GM19238 (cell line): Measurements from ENCODE around the gene LTV1.
"Not testable (repeated sequence)": the region's sequence is repeated elsewhere in the genome, so short reads cannot be mapped to it uniquely, and the experiment has no call there.

Source experiments
- DNase-seq: peaks from one replicate; pipeline ENCODE4 v3.0.0; 2011; ENCODE audit warnings: low spot score; ENCODE audit not compliant: insufficient read length

The LTV1 gene, protein sequence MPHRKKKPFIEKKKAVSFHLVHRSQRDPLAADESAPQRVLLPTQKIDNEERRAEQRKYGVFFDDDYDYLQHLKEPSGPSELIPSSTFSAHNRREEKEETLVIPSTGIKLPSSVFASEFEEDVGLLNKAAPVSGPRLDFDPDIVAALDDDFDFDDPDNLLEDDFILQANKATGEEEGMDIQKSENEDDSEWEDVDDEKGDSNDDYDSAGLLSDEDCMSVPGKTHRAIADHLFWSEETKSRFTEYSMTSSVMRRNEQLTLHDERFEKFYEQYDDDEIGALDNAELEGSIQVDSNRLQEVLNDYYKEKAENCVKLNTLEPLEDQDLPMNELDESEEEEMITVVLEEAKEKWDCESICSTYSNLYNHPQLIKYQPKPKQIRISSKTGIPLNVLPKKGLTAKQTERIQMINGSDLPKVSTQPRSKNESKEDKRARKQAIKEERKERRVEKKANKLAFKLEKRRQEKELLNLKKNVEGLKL

DNA sequence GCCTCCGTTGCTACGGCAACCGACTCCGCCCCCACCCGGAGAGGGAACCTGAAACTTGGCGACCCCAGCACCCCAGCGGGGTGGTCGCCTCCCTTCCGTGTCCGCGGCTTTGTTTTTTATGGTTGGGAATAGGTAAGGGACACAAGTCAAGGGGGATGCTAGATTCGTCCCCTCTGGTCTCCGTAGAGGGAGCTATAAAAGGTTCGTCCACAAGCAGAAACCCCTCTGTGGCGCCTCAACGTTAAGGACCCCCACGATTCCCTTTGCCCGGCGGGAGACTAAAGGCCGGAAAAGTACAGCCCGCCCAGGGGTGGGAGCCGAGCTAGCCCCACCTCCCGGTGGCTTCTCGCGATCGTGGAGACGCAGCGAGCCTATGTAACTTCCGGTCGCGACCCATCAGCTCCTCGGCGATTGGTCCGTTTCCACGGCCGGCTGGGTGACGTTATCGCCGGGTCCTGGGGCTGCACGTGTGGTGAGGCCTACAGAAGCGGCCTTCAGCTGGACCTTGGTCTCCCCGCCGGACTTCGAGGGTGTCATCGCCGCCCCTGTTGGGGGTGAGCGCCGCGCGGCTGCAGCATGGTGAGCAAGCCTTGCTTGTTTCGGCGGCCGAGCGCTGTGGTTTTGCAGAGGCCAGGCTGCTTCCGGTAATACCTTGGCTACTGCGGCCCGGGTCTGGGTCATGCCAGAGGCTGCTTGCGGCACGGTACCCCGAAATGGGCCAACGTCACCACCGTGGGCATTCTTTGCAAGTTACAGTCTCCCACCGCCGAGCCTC is at the start of gene LTV1:
Gene LTV1, plus strand, starts transcription at position 437 of the 775 bp plus-strand sequence. Its CDS starts 140 bp downstream, at position 577.
- DNase-seq = peak; percentile 93

DNA sequence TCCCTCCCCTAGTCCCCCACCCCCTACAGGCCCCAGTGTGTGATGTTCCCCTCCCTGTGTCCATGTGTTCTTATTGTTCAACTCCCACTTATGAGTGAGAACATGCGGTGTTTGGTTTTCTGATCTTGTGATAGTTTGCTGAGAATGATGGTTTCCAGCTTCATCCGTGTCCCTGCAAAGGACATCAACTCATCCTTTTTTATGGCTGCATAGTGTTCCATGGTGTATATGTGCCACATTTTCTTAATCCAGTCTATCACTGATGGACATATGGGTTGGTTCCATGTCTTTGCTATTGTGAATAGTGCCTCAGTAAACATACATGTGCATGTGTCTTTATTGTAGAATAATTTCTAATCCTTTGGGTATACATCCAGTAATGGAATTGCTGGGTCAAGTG is 46.6 kb upstream of the LTV1 start:
- not testable (repeated sequence) for DNase-seq

DNA sequence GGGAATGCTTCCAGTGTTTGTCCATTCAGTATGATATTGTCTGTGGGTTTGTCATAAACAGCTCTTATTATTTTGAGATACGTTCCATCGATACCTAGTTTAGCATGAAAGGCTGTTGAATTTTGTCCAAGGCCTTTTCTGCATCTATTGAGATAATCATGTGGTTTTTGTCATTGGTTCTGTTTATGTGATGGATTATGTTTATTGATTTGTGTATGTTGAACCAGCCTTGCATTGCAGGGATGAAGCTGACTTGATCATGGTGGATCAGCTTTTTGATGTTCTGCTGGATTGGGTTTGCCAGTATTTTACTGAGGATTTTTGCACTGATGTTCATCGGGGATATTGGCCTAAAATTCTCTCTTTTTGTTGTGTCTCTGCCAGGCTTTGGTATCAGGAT is 44.7 kb upstream of the LTV1 start:
- DNase-seq = not testable (repeated sequence)

DNA sequence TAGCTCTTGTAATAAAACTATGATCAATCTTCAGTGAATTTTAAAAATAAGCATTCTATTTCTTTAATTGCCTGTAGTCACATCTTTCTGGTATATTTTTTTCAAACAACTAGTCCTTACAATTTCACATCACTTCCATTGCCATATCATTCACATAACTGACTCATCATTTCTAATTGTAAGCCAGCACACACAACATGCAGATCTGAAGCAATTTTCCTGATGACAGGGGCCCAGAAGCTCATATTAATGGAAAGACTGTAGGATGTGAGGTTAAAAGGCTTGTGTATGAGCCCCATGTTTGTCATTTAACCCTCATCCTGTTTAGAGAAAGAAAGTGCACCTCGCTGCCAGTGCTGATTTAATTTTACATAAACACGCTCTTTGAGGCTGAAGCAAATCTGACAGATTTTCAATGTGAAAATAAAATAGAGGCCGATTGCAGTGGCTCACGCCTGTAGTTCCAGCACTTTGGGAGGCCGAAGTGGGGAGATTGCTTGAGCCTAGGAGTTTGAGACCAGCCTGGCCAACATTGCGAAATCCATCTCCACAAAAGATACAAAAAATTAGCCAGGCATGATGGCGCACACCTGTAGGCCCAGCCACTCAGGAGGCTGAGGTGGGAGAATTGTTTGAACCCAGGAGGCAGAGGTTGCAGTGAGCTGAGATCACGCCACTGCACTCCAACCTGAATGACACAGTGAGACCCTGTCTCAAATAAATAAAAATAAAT is 40.1 kb upstream of the LTV1 start:
- DNase-seq = no peak

DNA sequence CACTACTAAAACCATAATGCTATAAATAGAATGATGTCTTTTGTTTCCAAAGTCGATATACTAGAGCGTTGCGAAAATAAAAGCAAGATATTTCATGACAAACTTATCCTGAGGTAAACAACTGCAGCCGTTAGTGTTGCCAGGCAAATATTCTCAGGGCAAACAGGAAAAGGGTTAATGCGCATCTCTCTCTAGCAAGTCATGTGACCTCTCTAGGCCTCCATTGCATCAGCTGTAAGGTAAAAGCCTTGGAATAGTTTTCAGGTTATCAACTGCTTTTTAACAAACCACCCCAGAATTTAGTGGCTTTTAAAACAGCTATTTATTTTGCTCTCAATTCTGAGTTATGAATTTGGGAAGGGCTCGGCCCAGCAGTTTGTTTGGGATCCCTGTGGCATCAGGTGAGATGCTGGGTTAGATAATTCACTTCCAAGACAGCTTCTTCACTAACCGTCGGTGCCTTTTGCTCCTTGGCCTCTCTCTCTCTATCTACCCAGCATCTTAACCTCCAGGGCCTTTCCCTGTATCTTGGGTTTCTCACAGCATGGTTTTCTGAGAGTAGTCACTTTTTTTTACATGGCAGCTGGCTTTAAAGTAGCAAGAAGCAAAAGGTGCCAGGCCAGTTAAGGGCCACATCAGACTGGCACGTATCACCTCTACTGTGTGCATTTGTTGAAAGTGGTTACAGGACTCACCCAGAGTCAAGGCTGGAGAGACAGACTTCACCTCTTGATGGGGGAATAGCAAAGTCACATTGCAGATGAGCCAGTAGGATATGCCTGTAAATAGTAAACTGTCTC is 39.2 kb upstream of the LTV1 start:
- no peak for DNase-seq

DNA sequence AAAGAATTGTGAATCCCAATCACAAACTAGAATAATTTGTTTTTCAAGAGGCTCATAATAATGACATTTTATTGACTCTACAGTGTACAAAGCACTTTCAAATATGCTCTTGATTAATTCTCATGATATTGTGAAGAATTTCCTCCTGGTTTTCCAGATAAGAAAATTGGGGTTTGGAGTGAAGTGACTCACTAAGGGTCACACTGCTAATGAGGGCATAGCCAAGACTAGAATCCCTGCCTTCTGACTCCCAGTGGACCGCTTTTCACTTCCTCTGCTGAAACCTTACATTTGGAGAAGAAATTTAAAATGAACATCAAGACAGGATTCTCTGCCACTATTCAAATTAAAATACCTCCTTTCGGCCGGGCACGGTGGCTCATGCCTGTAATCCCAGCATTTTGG is 38.3 kb upstream of the LTV1 start:
- no peak for DNase-seq

DNA sequence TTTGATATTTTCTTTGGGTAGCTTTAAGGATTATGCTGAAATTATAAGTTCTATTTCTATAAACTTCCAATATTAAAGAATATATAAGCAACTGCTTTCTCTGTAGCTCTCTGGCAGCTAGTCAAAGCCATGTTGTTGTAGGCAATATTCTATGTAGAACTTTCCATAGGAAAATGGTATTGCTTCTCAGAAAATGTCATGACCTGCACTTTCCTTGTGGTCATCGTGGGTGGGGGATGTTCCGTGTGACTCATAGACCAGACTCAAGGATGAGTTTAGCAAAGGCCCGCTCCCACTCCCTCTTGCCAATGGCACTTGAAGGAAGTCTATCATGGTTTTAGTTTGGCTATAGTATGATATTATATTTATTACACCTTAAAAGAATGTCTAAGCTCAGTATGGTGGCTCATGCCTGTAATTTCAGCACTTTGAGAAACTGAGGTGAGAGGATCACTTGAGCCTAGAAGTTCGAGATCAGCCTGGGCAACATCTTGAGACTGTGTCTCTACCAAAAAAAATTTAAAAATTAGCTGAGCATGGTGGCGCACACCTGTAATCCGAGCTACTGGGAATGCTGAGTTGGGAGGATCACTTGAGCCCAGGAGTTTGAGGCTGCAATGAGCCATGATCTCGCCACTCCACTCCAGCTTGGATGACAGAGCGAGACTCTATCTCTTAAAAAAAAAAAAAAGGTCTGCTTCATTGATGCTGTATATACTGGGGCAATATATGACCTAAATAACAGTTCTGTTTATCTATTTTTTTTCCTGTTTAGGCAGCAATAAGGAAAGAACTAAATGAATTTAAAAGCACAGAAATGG is 36.6 kb upstream of the LTV1 start:
- DNase-seq = no peak

DNA sequence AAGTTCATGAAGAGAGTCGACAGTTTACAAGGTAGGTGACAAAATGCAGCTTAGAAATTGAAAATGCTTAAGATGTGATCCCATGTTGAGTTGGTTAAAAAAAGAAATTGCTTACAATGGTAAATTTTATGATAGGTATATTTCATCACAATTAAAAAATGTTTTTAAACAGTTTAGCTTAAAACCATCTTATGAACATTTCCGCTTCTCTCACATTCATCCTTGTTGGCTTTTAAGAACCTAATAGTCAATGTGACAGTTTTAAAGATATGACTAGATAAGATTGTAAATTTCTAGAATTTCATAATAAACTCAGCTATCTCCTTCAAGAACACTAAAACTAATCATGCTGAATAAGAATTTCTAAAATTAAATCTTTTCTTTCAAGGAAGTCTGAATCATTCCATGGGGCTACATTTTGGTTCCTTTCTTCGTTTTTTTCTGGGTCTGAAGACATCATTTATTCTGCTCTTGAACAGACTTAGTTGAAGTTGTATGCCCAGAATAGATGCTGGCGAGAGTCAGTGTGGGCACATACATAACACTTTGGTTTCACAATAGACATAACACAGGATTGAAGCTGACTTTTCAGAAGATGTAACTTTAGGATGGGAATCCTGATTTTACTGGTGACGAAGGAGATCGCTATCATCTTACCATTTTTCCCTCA is 35.9 kb upstream of the LTV1 start:
- DNase-seq = no peak

DNA sequence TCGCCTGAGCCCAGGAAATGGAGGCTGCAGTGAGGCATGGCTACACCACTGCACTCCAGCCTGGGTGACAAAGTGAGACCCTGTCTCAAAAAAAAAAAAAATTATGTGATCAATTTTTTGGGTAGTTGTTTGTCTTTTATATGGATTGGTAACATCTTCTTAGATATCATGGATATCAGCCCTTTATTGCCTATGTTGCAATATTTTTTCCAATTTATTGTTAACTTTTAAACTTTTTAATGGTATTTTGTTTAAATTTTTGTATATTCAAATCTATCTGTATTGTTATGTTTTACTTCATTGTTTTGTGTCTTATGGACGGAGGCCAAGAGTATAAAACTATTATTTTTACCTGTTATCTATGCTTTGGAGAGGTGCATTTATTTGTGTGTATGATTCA is 32.4 kb upstream of the LTV1 start:
- DNase-seq = no peak

DNA sequence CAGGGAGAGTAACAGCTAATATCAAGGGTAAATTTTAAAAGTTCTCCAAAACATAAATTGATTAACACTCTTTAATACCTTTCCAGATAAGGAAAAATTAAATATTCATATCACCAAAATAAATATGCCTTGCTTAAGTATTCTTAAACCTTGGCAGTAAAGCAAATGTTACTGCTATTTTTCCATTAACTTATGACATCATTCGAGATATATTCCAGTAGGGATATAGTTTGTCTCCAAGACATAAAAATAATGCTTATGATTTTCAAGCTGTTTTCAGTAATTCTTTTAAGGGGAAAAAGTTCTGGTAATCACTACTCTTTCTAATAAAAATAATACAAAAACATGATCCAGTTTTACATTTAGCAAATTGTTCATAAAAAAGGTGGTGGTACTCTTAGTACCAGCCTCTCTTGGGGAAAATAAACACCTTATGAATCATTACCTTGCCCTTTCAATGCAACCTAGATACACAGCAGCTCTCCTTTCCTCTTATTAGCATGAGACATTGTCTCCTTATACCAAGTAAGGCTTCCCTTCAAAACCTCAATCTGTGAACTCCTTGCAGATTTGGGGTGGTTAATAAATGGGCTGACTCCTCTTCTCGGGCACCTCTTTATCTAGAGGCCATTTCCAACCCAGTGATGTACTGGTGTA is 31.5 kb upstream of the LTV1 start:
- DNase-seq = no peak

DNA sequence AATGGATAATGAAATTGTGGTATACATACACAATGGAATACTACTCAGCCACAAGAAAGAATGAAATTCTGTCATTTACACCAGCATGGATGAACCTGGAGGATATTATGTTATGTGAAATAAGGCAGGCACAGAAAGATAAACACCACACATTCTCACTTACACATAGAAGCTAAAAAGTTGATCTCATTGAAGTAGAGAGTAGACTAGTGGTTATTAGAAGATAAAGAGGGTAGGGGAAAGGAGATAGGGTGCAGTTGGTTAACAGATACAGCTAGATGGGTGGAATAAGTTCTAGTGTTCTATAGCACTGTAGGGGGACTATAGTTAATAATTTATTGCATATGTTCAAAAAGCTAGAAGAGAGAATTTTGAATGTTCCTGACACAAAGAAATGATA is 25.5 kb upstream of the LTV1 start:
- DNase-seq = no peak

DNA sequence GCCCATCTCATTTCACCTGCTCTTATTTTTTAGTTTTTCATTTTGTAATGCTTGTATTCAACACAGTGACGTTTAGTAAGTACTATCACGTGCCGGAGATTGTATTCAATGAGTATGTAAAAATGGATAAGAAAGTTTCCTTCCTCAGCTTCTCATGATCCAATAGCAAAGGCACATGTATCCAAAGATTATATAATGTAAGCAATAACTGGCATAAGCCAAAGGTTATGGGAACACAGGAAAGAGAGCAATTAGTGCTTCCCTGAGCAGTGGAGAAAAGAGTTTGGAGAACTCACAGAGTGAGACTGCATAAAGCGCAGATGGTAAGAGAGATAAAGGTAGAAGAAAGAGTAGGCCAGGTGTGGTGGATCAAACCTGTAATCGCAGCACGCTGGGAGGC is 21.8 kb upstream of the LTV1 start:
- no peak for DNase-seq

DNA sequence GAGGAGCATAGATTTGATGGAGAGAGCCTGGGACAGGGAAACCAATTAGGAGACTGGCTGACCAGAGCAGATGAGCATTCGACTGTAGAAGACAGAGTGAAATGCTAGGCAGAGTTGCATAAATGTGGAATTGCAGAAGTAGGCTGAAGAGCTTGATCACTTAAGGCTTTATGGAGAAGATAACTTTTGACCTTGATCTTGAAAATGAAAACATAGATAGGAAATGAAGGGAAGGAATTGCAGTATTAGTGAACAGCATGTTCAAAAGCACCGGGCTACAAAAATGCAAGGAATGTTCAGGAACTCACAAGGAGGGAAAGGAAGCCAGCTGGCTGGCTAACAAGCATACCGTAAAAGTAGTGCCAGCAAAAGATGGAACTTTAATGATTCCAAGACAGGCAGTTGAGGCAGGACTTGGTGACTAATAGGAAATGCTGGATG is 20.5 kb upstream of the LTV1 start:
- no peak for DNase-seq

DNA sequence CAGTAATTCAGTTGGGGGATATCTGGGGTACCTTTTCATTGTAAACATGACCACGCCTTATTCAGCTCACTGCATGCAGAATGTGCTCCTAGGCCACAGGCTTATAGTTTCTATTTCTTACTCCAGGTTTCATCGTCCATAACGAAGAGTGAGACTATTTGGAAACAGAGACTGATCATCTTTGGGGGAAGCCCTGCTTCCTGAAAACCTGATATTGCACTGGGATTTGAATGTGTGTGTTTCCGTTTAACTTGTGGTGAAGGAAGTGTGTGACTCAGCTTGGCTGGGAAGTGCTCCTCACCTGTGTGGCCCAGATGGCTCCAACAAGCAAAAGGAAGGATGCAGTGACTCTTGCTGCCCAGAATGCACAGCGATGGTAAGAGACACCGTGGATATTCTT is 19.6 kb upstream of the LTV1 start:
- no peak for DNase-seq

DNA sequence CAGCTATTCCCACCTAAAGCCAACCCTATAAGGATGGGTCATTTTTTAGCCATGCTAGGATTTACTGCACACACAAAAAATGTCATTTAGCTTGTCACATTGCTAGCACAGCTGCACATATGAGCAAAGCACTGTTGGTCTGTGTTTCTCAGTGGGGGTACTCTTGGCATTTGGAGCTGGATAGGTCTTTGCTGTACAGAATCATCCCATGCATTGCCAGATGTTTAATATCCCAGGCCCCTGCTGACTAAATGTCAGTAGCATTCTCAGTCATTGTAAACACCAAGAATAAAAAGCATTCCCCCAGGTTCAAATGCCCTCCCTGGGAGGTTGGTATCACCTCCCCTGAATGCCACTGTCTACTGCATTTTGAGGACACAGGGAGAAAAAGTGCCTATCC is 14.6 kb upstream of the LTV1 start:
- DNase-seq = no peak

DNA sequence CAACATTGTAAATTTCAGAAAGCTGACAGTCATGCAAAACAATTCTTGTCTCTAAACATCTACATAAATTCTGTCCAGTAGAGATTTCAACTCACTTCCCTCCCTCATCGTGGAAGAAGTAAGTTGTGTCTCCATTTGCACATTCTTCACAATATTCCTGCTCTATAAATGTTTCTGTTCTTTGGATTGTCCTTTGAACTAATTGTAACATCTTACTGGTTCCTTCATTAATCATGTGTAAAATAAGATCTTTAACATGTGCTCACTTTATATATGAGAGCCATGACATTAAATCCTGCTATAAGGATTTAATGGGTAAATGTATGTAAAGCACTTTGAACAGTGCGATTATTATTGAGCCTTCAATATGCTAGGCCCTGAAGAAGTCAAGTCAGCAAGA is 7.0 kb upstream of the LTV1 start:
- no peak for DNase-seq

DNA sequence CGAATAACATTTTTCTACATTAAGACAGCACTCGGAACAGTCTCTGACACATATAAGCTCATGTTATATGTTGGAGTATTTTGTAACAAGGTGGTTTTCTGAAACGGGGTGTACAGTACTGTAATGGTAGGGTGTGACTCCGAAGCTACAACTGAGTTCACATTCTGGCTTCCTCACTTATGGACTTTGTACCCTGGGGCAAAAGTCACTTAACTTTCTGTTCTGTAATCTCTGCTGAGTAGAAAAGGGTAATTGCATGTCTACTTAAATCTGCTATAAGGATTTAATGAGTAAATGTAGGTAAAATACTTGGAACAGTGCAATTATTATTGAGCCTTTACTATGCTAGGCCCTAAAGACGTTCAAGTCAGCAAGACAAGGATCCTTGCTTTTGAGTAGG is 4.7 kb upstream of the LTV1 start:
- DNase-seq = no peak

DNA sequence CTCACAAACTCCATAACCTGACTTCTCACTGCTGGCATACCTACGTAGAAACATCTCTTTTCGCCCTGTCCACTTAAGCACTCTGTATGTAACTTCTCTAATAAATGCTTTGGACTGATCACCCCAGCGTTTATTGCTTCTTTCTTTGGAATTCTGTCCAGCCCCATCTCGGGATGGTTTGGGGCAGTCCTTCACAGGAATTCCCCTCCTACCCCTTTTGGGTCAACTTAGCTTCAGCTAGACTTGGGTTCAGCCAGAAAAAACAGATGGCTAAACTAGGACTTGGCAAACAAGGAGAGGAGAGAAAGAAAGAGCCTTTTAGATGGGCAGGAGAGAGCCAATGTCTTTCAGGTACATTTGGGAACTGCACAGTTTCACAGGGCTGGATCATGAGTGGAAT is 3.9 kb upstream of the LTV1 start:
- no peak for DNase-seq

DNA sequence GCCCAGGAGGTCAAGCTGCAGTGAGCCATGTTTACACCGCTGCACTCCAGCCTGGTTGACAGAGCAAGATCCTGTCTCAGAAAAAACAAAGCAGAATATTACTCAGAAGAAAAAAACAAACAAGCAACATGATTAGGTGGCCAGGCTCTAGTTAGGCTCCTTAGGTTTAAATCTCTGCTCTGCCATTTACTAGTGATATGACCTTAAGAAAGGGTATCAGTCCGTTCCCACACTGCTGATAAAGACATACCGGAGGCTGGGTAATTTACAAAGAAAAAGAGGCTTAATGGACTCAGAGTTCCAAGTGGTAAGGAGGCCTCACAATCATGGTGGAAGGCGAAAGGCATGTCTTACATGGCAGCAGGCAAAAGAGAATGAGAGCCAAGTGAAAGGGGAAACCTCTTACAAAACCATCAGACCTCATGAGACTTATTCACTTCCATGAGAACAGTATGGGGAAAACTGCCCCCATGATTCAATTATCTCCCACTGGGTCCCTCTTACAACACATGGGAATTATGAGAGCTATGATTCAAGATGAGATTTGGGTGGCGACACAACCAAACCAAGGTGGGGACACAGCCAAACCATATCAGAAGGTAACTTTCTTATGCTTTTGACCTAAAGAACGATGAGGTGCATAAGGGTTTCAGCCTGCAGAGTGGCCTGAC is 2.4 kb upstream of the LTV1 start:
- no peak for DNase-seq
